Esophagus squamous epithelium (tissue), 5 donors: Measurements from ENCODE around the gene TICRR. TPM values are rescaled to one million over a fixed set of nuclear protein-coding genes. Genes with fewer than 3 reads are reported as not detected.

Experiments
- DNase-seq: peaks from one replicate; lab custom pipeline; 2025; lab: John Stamatoyannopoulos, UW
- H3K27ac ChIP-seq, 4 donors: fragments of 200-600 bp; sonication (generic); one replicate each; pipeline ENCODE4 v1.5.1; 2016 to 2019; ENCODE audit warnings: mild to moderate bottlenecking in 1 of 4
- H3K27me3 ChIP-seq, 4 donors: fragments of 200-600 bp; sonication (generic); 1 replicate in 3 of 4; 2 replicates in 1 of 4; pipeline versions ENCODE4 v1.5.1 to v1.6.0; 2017 to 2021; ENCODE audit warnings: antibody characterized with exemption in 1 of 4
- H3K36me3 ChIP-seq, 3 donors: fragments of 200-600 bp; sonication (generic); one replicate each; pipeline ENCODE4 v1.5.1; 2016 to 2019
- H3K4me1 ChIP-seq, 3 donors: fragments of 200-600 bp; sonication (generic); one replicate each; pipeline ENCODE4 v1.5.1; 2017 to 2019
- H3K4me3 ChIP-seq, 4 donors: fragments of 200-600 bp; sonication (generic); 1 replicate in 3 of 4; 2 replicates in 1 of 4; pipeline ENCODE4 v1.5.1; 2016 to 2019; ENCODE audit warnings: mild to moderate bottlenecking in 2 of 4, moderate library complexity in 1 of 4
- H3K9me3 ChIP-seq, 3 donors: fragments of 200-600 bp; sonication (generic); one replicate each; pipeline ENCODE4 v1.5.1; 2016 to 2019
- POLR2A ChIP-seq, 4 donors: fragments of 450-650 bp; IDR thresholded peaks; one replicate each; pipeline ENCODE4 v1.6.1; 2017; ENCODE audit warnings: antibody characterized with exemption in 4 of 4, mild to moderate bottlenecking in 4 of 4, moderate library complexity in 3 of 4
- WGBS, 2 donors: methylation state at CpG; one replicate each; pipeline ENCODE4 v1.1.5; 2018; 5-methylcytosine and 5-hydroxymethylcytosine counted together
- intact Hi-C: fragments of 100-400 bp; cut with DNase I; formaldehyde crosslinking; loops from one replicate; pipeline ENCODE4 v1.15.0; 2022
- total RNA-seq, 4 donors: library from RNA; depleted of rRNA; stranded (reverse); fragments of >200 nt; gene quantifications; one replicate each; pipeline ENCODE4 v1.1.0, GENCODE V29; 2016
- TF ChIP-seq, protein P1 (sequence below), 6 experiments: fragments of 450-650 bp in 4 of 6; fragments of 200-600 bp in 2 of 6; sonication (generic) in 2 of 6; IDR thresholded peaks; one replicate each; pipeline ENCODE4 v1.5.1; 2016 to 2019; ENCODE audit warnings: antibody characterized with exemption in 6 of 6, mild to moderate bottlenecking in 4 of 6, moderate library complexity in 4 of 6
- donor health status: DM: yes; HTN: yes; CAD: no.

Gene TICRR
- total RNA-seq, 4 donors from 2014 or later: 8.4 to 33.7 (median 10.1) TPM

DNA sequence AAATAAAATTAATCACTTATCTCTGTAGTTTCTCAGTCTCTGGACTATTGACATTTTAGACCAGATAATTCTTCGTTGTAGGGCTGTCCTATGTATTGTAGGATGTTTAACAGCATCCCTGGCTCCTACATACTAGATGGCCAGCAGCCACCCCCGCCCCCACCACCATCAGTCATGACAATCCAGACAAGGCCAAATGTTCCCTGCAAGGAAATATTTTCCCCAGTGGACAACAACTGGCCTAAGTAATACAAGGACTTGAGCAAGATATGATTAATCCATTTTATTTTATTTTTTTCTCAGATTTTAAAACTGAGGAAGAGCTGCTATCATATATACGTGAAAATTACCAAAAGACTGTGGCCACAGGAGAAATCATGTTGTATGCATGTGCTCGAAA is 23.8 kb downstream of the TICRR start:
- Histone ChIP-seq H3K27me3 (no peaks in the 10 kb centered on the region), H3K4me1 (no peaks in the 10 kb centered on the region), H3K9me3 (no peaks in the 10 kb centered on the region), H3K36me3 (peaks cover 0 to 29% (median 0%) of the 10 kb centered on the region in 3 donors), H3K27ac (no peak overlapping the region), H3K4me3 (no peak overlapping the region)
- 91 to 98% methylated on average over 4 of the region's 4 CpGs for WGBS, 2 donors
- intact Hi-C loops: no loop called here
- TF ChIP-seq, protein P1, sequence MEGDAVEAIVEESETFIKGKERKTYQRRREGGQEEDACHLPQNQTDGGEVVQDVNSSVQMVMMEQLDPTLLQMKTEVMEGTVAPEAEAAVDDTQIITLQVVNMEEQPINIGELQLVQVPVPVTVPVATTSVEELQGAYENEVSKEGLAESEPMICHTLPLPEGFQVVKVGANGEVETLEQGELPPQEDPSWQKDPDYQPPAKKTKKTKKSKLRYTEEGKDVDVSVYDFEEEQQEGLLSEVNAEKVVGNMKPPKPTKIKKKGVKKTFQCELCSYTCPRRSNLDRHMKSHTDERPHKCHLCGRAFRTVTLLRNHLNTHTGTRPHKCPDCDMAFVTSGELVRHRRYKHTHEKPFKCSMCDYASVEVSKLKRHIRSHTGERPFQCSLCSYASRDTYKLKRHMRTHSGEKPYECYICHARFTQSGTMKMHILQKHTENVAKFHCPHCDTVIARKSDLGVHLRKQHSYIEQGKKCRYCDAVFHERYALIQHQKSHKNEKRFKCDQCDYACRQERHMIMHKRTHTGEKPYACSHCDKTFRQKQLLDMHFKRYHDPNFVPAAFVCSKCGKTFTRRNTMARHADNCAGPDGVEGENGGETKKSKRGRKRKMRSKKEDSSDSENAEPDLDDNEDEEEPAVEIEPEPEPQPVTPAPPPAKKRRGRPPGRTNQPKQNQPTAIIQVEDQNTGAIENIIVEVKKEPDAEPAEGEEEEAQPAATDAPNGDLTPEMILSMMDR (IDR thresholded peaks at IDR 0.05): no peak
- TF ChIP-seq POLR2A (IDR thresholded peaks at IDR 0.05): no peak
- DNase-seq: no peak

DNA sequence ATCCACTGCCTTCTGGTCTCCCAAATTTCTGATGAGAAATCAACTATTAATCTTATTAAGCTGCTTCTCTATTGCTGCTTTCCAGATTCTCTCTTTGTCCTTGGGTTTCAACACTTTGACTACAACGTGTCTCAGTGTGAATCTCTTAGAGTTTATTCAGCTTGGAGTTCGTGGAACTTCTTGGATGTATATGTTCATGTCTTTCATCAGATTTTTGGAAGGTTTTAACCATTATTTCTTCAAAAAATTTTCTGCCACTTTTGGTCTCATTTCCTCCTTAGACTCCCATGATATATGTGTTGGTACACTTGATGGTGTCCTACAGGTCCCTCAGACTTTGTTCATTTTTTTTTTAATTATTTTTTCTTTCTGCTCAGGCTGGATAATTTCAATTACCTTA is 36.0 kb downstream of the TICRR start:
- TF ChIP-seq, protein P1 (IDR thresholded peaks at IDR 0.05): no peak
- no peak for TF ChIP-seq POLR2A (IDR thresholded peaks at IDR 0.05)
- intact Hi-C loops: no loop called here
- peaks cover 0 to 7% (median 0%) of the 10 kb centered on the region in 3 donors for H3K9me3 ChIP-seq

DNA sequence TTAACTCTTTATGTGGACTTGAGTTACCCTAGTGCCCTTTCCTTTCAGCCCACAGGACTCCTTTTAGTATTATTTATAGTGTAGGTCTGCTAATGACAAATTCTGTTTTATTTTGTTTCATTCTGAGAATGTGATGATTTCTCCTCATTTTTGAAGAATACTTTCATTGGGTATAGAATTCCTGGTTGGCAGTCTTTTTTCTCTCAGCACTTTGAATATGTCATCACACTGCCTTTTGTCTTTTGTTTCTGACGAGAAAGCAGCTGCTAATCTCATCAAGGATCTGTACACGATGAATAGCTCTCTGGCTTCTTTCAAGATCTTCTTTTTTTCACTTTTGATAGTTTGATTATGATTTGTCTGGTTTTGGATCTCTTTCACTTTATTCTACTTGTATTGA is 37.8 kb downstream of the TICRR start:
- Histone ChIP-seq H3K4me1 (peaks cover 0 to 8% (median 0%) of the 10 kb centered on the region in 3 donors), H3K9me3 (peaks cover 0 to 7% (median 0%) of the 10 kb centered on the region in 3 donors), H3K27me3 (no peaks in the 10 kb centered on the region), H3K4me3 (no peak overlapping the region), H3K36me3 (peaks cover 0 to 26% (median 0%) of the 10 kb centered on the region in 3 donors), H3K27ac (no peak overlapping the region)
- TF ChIP-seq, protein P1 (IDR thresholded peaks at IDR 0.05): no peak
- TF ChIP-seq POLR2A (IDR thresholded peaks at IDR 0.05): no peak
- DNase-seq: no peak
- WGBS, 2 donors: 84 to 86% methylated on average over 2 of the region's 2 CpGs
- intact Hi-C loops: no loop called here

More for the DNA sequence above, 36.0 kb downstream of the TICRR start:
- no peak for DNase-seq
- peaks cover 0 to 2% (median 0%) of the 10 kb centered on the region in 3 donors for H3K4me1 ChIP-seq
- no peak overlapping the region for H3K4me3 ChIP-seq
- 91 to 98% methylated on average over 2 of the region's 2 CpGs for WGBS, 2 donors
- peaks cover 0 to 26% (median 0%) of the 10 kb centered on the region in 3 donors for H3K36me3 ChIP-seq
- no peak overlapping the region for H3K27ac ChIP-seq
- H3K27me3 ChIP-seq: no peaks in the 10 kb centered on the region

DNA sequence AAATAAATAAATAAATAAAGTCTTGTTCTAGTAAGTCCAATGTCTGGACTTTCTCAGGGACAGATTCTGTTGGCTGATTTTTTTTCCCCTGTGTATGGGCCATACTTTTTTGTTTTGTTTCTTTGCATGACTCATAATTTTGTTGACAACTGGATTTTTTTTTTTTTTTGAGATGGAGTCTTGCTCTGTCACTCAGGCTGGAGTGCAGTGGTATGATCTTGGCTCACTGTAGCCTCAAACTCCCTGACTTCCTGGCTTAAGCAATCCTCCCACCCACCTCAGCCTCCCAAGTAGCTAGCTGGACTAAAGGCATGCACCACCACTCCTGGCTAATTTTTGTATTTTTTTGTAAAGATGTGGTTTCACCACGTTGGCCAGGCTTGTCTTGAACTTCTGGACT is 38.9 kb downstream of the TICRR start:
- no peak overlapping the region for H3K4me3 ChIP-seq
- 100% methylated on average over 1 of the region's 1 CpG for whole genome bisulfite sequencing, 2 donors
- DNase-seq: no peak
- H3K9me3 ChIP-seq: peaks cover 0 to 7% (median 0%) of the 10 kb centered on the region in 3 donors
- TF ChIP-seq, protein P1 (IDR thresholded peaks at IDR 0.05): no peak
- no peak for TF ChIP-seq POLR2A (IDR thresholded peaks at IDR 0.05)
- peaks cover 0 to 8% (median 0%) of the 10 kb centered on the region in 3 donors for H3K4me1 ChIP-seq
- H3K36me3 ChIP-seq: peaks cover 0 to 30% (median 0%) of the 10 kb centered on the region in 3 donors
- H3K27ac ChIP-seq: no peak overlapping the region
- no peaks in the 10 kb centered on the region for H3K27me3 ChIP-seq
- intact Hi-C loops: no loop called here

DNA sequence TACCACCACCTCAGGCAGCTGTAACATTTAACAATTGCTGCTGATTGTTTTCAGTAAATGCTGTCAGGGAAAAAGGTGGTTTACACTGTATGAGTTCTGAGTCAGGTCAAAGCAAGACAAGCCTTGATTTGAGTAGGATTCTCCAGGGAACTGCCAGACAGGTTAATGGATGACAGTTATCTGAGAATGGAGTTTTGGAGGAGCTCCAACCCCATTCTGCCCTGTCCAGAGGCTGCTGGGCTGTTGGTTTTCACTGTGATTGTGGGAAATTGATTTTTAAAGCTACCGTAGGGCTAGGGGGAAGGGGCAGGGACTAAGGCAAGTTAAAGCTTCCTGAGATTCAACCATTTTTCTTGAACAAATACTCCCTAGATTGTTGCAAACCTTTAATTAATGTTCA is 39.9 kb downstream of the TICRR start:
- peaks cover 0 to 7% (median 0%) of the 10 kb centered on the region in 3 donors for H3K9me3 ChIP-seq
- intact Hi-C loops: no loop called here
- H3K4me3 ChIP-seq: no peak overlapping the region
- peaks cover 0 to 8% (median 0%) of the 10 kb centered on the region in 3 donors for H3K4me1 ChIP-seq
- DNase-seq: no peak
- TF ChIP-seq, protein P1 (IDR thresholded peaks at IDR 0.05): no peak
- no peak for TF ChIP-seq POLR2A (IDR thresholded peaks at IDR 0.05)
- no peaks in the 10 kb centered on the region for H3K27me3 ChIP-seq
- H3K27ac ChIP-seq: no peak overlapping the region
- 82 to 100% methylated on average over 1 of the region's 1 CpG for WGBS, 2 donors
- peaks cover 0 to 31% (median 0%) of the 10 kb centered on the region in 3 donors for H3K36me3 ChIP-seq
